Activated gamma-delta T cell (primary cell): ENCODE measurements around the gene SLC16A4.
A peak's percentile ranks its signal among the peaks of the same experiment; 100 is the strongest.

Experiments
- DNase-seq: peaks from one replicate; lab custom pipeline; 2025; lab: John Stamatoyannopoulos, UW

SLC16A4 gene

GRCh38 chr1:110360431-110360830 is 30.4 kb downstream of the SLC16A4 start:
- DNase-seq: no peak

GRCh38 chr1:110356379-110356778 is 34.4 kb downstream of the SLC16A4 start:
- DNase-seq: no peak

GRCh38 chr1:110355321-110355720 is 35.5 kb downstream of the SLC16A4 start:
- DNase-seq: no peak

DNA sequence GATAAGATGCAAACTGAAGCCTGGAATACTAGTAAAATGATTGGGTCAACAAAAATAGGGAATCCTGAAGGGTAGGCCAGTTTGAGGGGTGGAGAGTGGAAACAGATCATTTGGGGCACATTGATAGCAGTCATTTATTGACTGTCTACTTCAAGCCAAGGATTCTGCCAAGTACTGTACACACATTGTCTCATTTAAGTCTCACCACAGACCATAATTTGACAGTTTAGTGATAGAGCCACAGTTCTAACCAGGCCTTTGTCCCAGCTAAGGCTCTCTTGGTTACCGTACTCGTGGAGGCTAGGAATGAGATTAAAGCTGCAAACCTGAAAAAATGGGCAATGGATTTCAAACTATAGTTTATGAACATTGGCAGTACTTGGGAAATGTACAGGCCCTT is 40.5 kb downstream of the SLC16A4 start:
- DNase-seq: no peak

GRCh38 chr1:110348771-110349170 is 42.1 kb downstream of the SLC16A4 start:
- no peak for DNase-seq

DNA sequence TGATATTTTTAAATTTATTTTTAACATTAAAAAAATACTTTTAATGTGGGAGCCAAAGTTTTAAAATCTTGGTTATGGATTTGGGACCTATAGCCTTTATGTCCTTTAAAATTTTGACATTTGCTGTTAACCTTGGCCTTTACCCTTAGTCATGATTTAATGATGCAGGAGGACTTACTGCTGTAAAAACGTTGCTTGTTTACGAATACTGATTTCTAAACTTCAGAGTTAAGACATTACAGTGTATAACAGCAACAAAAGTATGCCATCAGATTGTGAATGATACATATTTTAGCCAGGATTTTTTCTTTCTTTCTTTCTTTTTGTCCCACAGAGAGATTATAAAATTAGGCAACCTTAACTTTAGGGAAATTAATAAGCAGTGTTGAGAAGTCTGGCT is 42.8 kb downstream of the SLC16A4 start:
- DNase-seq: no peak

GRCh38 chr1:110347182-110347893 is 43.5 kb downstream of the SLC16A4 start:
- DNase-seq: no peak

DNA sequence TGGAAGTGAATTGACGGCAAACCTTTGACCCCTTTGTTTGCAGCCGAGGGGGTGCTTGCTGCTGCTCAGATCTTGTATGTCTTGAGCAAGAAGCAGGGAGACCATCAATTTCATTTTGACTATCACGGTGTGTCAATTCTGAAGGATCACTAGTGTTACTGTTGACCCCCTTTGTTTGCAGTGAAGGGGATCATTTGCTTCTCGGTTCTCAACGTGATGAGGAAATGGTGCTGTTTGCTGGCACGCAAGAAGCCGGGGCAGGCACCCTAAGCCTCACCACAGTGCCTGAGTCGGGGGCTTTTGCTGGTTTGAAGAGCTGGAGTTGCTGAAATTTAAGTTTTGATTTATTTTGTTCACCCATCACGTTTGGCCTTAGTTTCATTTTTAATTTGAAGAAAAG is 44.1 kb downstream of the SLC16A4 start:
- DNase-seq: no peak

- DNase-seq: no peak
Measured at GRCh38 chr1:110345480-110345879, 45.3 kb downstream of the SLC16A4 start.

- DNase-seq: no peak
Measured at GRCh38 chr1:110344152-110344551, 46.7 kb downstream of the SLC16A4 start.

DNA sequence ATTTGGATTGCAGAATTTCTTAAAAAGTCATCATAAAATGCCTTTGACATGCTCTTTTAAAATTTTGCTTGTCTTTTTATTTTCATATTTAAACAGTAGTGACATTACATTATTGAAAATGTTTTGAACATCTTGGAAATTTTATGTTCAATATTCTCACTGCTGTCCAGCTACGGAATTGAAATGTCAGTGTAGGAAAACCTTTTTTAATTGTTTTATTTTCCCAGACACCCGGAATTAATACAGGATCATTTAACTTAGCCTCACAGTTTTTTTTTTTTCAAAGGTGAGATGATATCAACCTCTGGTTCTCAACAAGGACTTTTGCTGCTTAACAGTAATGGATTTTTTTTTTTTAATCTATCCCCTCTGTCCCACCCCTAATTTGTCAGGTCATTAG is 47.6 kb downstream of the SLC16A4 start:
- no peak for DNase-seq

DNA sequence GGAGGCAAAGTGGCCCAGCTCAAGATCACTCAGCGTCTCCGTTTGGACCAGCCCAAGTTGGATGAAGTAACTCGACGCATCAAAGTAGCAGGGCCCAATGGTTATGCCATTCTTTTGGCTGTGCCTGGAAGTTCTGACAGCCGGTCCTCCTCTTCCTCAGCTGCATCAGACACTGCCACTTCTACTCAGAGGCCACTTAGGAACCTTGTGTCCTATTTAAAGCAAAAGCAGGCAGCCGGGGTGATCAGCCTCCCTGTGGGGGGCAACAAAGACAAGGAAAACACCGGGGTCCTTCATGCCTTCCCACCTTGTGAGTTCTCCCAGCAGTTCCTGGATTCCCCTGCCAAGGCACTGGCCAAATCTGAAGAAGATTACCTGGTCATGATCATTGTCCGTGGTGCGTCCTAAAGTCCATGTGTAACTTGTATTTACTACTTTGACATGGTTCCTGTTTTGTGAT is 48.9 kb downstream of the SLC16A4 start:
- no peak for DNase-seq

- no peak for DNase-seq
Measured at GRCh38 chr1:110341146-110341871, 49.5 kb downstream of the SLC16A4 start.

DNA sequence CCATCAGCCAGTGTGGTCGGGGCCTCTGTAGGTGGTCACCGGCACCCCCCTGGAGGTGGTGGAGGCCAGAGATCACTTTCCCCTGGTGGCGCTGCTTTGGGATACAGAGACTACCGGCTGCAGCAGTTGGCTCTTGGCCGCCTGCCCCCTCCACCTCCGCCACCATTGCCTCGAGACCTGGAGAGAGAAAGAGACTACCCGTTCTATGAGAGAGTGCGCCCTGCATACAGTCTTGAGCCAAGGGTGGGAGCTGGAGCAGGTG is 50.7 kb downstream of the SLC16A4 start:
- DNase-seq: no peak

DNA sequence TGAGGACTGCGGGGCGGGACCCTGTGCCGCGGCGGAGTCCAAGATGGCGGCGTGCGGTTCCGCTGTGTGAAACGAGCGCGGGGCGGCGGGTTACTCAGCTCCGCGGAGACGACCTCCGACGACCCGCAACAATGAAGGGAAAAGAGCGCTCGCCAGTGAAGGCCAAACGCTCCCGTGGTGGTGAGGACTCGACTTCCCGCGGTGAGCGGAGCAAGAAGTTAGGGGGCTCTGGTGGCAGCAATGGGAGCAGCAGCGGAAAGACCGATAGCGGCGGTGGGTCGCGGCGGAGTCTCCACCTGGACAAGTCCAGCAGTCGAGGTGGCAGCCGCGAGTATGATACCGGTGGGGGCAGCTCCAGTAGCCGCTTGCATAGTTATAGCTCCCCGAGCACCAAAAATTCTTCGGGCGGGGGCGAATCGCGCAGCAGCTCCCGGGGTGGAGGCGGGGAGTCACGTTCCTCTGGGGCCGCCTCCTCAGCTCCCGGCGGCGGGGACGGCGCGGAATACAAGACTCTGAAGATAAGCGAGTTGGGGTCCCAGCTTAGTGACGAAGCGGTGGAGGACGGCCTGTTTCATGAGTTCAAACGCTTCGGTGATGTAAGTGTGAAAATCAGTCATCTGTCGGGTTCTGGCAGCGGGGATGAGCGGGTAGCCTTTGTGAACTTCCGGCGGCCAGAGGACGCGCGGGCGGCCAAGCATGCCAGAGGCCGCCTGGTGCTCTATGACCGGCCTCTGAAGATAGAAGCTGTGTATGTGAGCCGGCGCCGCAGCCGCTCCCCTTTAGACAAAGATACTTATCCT is 51.2 kb downstream of the SLC16A4 start:
- peak; percentile 44 for DNase-seq

- DNase-seq: peak; percentile 77
Measured at GRCh38 chr1:110338886-110339406, 51.9 kb downstream of the SLC16A4 start, which contains the start of gene RBM15. Gene RBM15, plus strand, starts transcription at chr1:110339377. Its CDS starts 29 bp downstream, at chr1:110339406.

DNA sequence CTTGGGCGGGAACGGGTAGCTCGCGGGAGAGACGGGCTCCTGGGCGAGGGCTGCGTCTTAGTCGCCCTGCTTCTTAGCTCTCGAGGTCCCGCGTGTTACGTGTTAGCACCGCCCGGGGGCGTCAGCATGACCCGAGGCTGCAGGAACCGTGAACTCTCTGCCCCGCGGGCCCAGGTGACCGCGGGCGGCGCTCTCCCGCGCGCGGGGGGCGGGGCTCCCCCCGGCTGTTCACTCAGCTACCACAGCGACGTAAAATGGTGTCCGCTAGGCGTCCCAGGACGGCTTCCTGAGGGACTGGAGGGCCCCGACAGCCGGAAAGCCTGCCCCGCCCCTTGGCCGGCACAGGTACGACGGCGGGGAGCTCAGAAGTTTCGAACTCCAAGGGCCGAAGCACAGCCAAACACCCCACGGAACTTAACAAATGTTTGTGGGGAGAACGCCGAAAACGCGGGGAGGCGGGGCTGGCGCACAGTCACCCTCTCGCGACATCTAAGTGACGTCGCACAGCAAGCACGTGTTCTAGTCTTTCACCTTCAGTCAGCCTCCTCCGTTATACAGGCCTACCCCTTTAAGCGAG is 52.4 kb downstream of the SLC16A4 start:
- DNase-seq: peak; percentile 87

DNA sequence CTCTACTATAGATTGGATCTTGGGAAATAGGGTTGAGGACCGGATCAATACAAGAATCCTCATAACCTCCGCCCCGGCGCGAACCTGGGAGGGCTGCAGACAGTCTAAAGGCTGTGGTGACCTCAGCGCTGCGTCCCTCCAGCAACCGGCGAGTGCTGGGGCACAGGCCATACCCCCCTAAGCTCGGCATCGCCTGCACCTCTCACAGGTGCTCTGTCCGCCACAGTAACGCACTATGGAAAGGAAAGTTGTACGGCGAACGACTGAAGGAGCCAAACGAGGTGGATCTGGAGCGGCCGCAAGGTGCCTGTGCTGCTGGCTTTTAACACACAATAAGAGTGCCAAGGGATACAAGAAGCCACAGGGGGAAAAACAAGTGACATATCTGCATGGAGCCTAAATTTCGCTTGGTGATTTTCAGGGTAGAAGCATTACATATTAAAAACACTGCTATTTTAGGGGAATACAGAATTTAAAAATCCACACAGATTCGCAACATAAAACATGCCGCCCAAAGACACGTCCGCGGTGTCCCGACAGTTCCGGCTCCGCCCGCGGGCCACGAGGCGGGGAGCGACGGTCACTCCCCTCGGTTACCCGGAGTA is 53.0 kb downstream of the SLC16A4 start:
- DNase-seq: peak; percentile 18

- DNase-seq: no peak
Measured at GRCh38 chr1:110336300-110337039, 54.4 kb downstream of the SLC16A4 start.

GRCh38 chr1:110335265-110335664 is 55.6 kb downstream of the SLC16A4 start:
- no peak for DNase-seq

DNA sequence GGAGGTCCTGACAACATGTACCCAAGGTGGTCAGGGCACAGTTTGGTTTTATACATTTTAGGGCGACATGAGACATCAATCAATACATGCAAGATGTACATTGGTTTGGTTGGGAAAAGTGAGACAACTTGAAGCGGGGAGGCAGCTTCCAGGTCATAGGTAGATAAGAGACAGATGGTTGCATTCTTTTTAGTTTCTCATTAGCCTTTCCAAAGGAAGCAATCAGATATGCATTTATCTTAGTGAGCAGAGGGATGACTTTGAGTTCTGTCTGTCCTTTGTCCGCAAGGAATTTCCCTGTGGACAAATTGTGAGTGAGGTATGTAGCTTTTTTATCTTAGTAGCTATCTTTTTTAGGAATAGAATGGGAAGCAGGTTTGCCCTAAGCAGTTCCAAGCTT is 62.1 kb downstream of the SLC16A4 start:
- DNase-seq: no peak
